ENCODE data around the gene CACNA1C.

GRCh38 chr12:2165927-2166326 lies 113.1 kb downstream of the CACNA1C start:
- TF ChIP-seq CTCF (IDR thresholded peaks at IDR 0.05) (no peak), POLR2A (IDR thresholded peaks at IDR 0.05) (no peak), EP300 (IDR thresholded peaks at IDR 0.05) (no peak)

All from upper lobe of left lung (tissue), 4 donors.